IMR-90 (cell line): ENCODE data around the gene CENPN. TPM values are rescaled to one million over a fixed set of nuclear protein-coding genes. Genes with fewer than 3 reads are reported as not detected.

Source experiments
- ATAC-seq: fragments of 200-7000 bp; cut with Tn5 transposase; 2 replicates; pipeline ENCODE4 v1.9.1; 2020; ENCODE audit warnings: low read depth, mild to moderate bottlenecking, moderate library complexity
- BruUV-seq: library from RNA; stranded (reverse); fragments of 400-500 nt; replicated peaks from 2 replicates; lab custom pipeline; 2021; lab: Mats Ljungman, UMichigan
- CTCF ChIA-PET: fragments of 300-600 bp; formaldehyde crosslinking; extraction: SDS; loops from one replicate; lab custom pipeline; 2021; ENCODE audit warnings: antibody characterized with exemption; lab: Yijun Ruan, JAX
- POLR2A ChIA-PET: fragments of 300-600 bp; sonication (Branson Sonifier 250); formaldehyde crosslinking; loops from one replicate; lab custom pipeline; 2022; ENCODE audit warnings: antibody characterized with exemption; ENCODE audit not compliant: unreplicated experiment; lab: Charles Lee
- DNase-seq: peaks from one replicate; pipeline ENCODE4 v3.0.0; 2013
- H2AFZ ChIP-seq: replicated peaks from 2 replicates; pipeline ENCODE3; 2013; ENCODE audit warnings: low read length, mild to moderate bottlenecking; ENCODE audit not compliant: poor library complexity
- H2AK5ac ChIP-seq: 2 replicates; pipeline ENCODE4 v1.6.1; 2013; ENCODE audit warnings: low read depth, low read length, inconsistent platforms
- H2AK9ac ChIP-seq: replicated peaks from 2 replicates; pipeline ENCODE3; 2013; ENCODE audit warnings: mild to moderate bottlenecking, low read depth, low read length, moderate library complexity; ENCODE audit not compliant: poor library complexity
- H2BK120ac ChIP-seq: 2 replicates; pipeline ENCODE4 v1.6.1; 2013; ENCODE audit warnings: low read depth, low read length, inconsistent platforms
- H2BK15ac ChIP-seq: 3 replicates; pipeline ENCODE4 v1.6.1; 2013; ENCODE audit warnings: low read depth, low read length, inconsistent platforms
- H2BK20ac ChIP-seq: 2 replicates; pipeline ENCODE4 v1.6.1; 2013; ENCODE audit warnings: low read depth, mild to moderate bottlenecking, inconsistent platforms, low read length, moderate library complexity
- H2BK5ac ChIP-seq: 2 replicates; pipeline ENCODE4 v1.6.1; 2013; ENCODE audit warnings: mild to moderate bottlenecking, low read depth, low read length, inconsistent platforms; ENCODE audit not compliant: poor library complexity, severe bottlenecking
- H3K14ac ChIP-seq: replicated peaks from 2 replicates; pipeline ENCODE4 v1.6.1; 2013; ENCODE audit warnings: low read depth, low read length, inconsistent platforms
- H3K18ac ChIP-seq: 2 replicates; pipeline ENCODE4 v1.6.1; 2013; ENCODE audit warnings: low read depth, low read length, control low read depth
- H3K23ac ChIP-seq: 2 replicates; pipeline ENCODE4 v1.6.1; 2013; ENCODE audit warnings: low read depth, low read length, inconsistent platforms
- H3K27ac ChIP-seq: 2 replicates; pipeline ENCODE4 v1.5.1; 2013; ENCODE audit warnings: mild to moderate bottlenecking, control low read depth, low read length; ENCODE audit not compliant: insufficient read depth
- H3K27me3 ChIP-seq: 2 replicates; pipeline ENCODE4 v1.6.1; 2013; ENCODE audit warnings: low read length; ENCODE audit not compliant: control insufficient read depth, insufficient read depth
- H3K36me3 ChIP-seq: 2 replicates; pipeline ENCODE4 v1.6.1; 2013; ENCODE audit warnings: low read length, mixed read lengths; ENCODE audit not compliant: control insufficient read depth, insufficient read depth
- H3K4ac ChIP-seq: 2 replicates; pipeline ENCODE4 v1.6.1; 2013; ENCODE audit warnings: low read depth, low read length, inconsistent platforms
- H3K4me1 ChIP-seq: 2 replicates; pipeline ENCODE4 v1.6.1; 2013; ENCODE audit warnings: low read length, mixed read lengths; ENCODE audit not compliant: control insufficient read depth, insufficient read depth
- H3K4me2 ChIP-seq: 2 replicates; pipeline ENCODE4 v1.6.1; 2013; ENCODE audit warnings: low read depth, mild to moderate bottlenecking, control low read depth, low read length, moderate library complexity
- H3K4me3 ChIP-seq: 2 replicates; pipeline ENCODE4 v1.5.1; 2013; ENCODE audit warnings: low read depth, mild to moderate bottlenecking, control low read depth, low read length, moderate library complexity; ENCODE audit not compliant: insufficient read depth
- H3K56ac ChIP-seq: 2 replicates; pipeline ENCODE4 v1.6.1; 2013; ENCODE audit warnings: low read length, inconsistent platforms; ENCODE audit not compliant: insufficient read depth; ENCODE audit errors: extremely low read depth
- H3K79me1 ChIP-seq, 2 experiments: 2 replicates each; pipeline ENCODE4 v1.6.1; 2013; ENCODE audit warnings: low read length in 2 of 2, inconsistent platforms in 1 of 2, low read depth in 1 of 2
- H3K9ac ChIP-seq: 2 replicates; pipeline ENCODE4 v1.6.1; 2013; ENCODE audit warnings: low read depth, low read length, control low read depth
- H3K9me1 ChIP-seq: 2 replicates; pipeline ENCODE4 v1.6.1; 2013; ENCODE audit warnings: low read length, inconsistent platforms; ENCODE audit not compliant: insufficient read depth
- H3K9me3 ChIP-seq: 2 replicates; pipeline ENCODE4 v1.6.1; 2013; ENCODE audit warnings: low read length; ENCODE audit not compliant: control insufficient read depth, insufficient read depth
- H4K20me1 ChIP-seq: 2 replicates; pipeline ENCODE4 v1.6.1; 2013; ENCODE audit warnings: low read length, inconsistent platforms; ENCODE audit not compliant: insufficient read depth
- H4K5ac ChIP-seq: 2 replicates; pipeline ENCODE4 v1.6.1; 2013; ENCODE audit warnings: mild to moderate bottlenecking, low read depth, low read length, control low read depth
- H4K8ac ChIP-seq, 2 experiments: 2 replicates each; pipeline ENCODE4 v1.6.1; 2013; ENCODE audit warnings: low read depth in 2 of 2, low read length in 2 of 2, control low read depth in 1 of 2, inconsistent platforms in 1 of 2
- H4K91ac ChIP-seq: 2 replicates; pipeline ENCODE4 v1.6.1; 2013; ENCODE audit warnings: low read depth, low read length, inconsistent platforms; ENCODE audit not compliant: insufficient read depth
- BHLHE40 ChIP-seq: fragments of 150-350 bp; IDR thresholded peaks from 2 replicates; pipeline ENCODE4 v1.6.1; 2016; ENCODE audit warnings: mild to moderate bottlenecking, low read depth, low read length
- CTCF ChIP-seq: conservative IDR thresholded peaks from 2 replicates; pipeline ENCODE4 v1.5.1; 2012; ENCODE audit warnings: mild to moderate bottlenecking, low read depth, low read length, improper control_type of control experiment
- ELK1 ChIP-seq: fragments of 150-350 bp; IDR thresholded peaks from 2 replicates; pipeline ENCODE4 v1.6.1; 2016; ENCODE audit warnings: low read depth, mild to moderate bottlenecking, low read length, moderate library complexity, borderline replicate concordance
- FOS ChIP-seq: fragments of 150-350 bp; IDR thresholded peaks from 2 replicates; pipeline ENCODE4 v1.6.1; 2016; ENCODE audit warnings: low read depth, low read length
- MAFK ChIP-seq: IDR thresholded peaks from 2 replicates; pipeline ENCODE4 v1.6.1; 2012; ENCODE audit warnings: low read depth, low read length, improper control_type of control experiment
- NFE2L2 ChIP-seq: fragments of 150-350 bp; IDR thresholded peaks from 2 replicates; pipeline ENCODE4 v1.6.1; 2016; ENCODE audit warnings: low read depth, mild to moderate bottlenecking, low read length
- POLR2A ChIP-seq: IDR thresholded peaks from 2 replicates; pipeline ENCODE4 v1.6.1; 2012; ENCODE audit warnings: mild to moderate bottlenecking, low read depth, low read length
- RAD21 ChIP-seq: IDR thresholded peaks from 2 replicates; pipeline ENCODE4 v1.6.1; 2012; ENCODE audit warnings: low read length, improper control_type of control experiment
- RCOR1 ChIP-seq: IDR thresholded peaks from 2 replicates; pipeline ENCODE4 v1.6.1; 2012; ENCODE audit warnings: mild to moderate bottlenecking, low read length, improper control_type of control experiment; ENCODE audit not compliant: insufficient replicate concordance
- WGBS, 2 experiments: methylation state at CpG; one replicate each; pipeline versions ENCODE4 v1.1.5 to v1.1.7; 2013; ENCODE audit warnings: missing lambda C conversion rate in 2 of 2; ENCODE audit not compliant: insufficient read length in 1 of 2; ENCODE audit errors: extremely low coverage in 2 of 2; 5-methylcytosine and 5-hydroxymethylcytosine counted together
- dilution Hi-C: fragments of 300-500 bp; cut with HindIII; formaldehyde crosslinking; loops from one replicate; pipeline ENCODE4 v1.14.3; 2018; ENCODE audit warnings: low sequenced_read_pairs; ENCODE audit not compliant: unreplicated experiment
- in situ Hi-C: fragments of 300-500 bp; cut with MboI; formaldehyde crosslinking; loops from 3 replicates; pipeline ENCODE4 v1.14.3; 2019; ENCODE audit warnings: low sequenced_read_pairs, inconsistent platforms, mixed read lengths
- intact Hi-C: fragments of 100-400 bp; cut with micrococcal nuclease; formaldehyde crosslinking; loops from 2 replicates; pipeline ENCODE4 v1.10.0; 2022
- polyA plus RNA-seq, 3 experiments: library from polyadenylated mRNA; depleted of rRNA; stranded (reverse); fragments of >200 nt; gene quantifications; 2 replicates each; pipeline ENCODE4 v1.2.3, GENCODE V29; 2012; ENCODE audit warnings: low replicate concordance in 1 of 3
- total RNA-seq: library from RNA; depleted of rRNA; stranded (reverse); fragments of >200 nt; gene quantifications from 2 replicates; pipeline ENCODE4 v1.2.3, GENCODE V29; 2012

CENPN gene
- total and polyA plus RNA-seq, 2 of the 4 experiments (the other 2 are of a cell fraction): 20.5 to 22.8 TPM

GRCh38 chr16:81041696-81042095 lies 34.7 kb downstream of the CENPN start:
- H4K20me1 ChIP-seq: peaks cover 7% of the 10 kb centered on the region; the same call in 1 of the 2 replicates
- H3K14ac ChIP-seq: no peak overlapping the region
- no peak overlapping the region for H3K4me3 ChIP-seq
- no peak overlapping the region for H3K18ac ChIP-seq
- no peak overlapping the region for H2BK120ac ChIP-seq
- no TSS peak for BruUV-seq
- H2AFZ ChIP-seq: no peak overlapping the region
- H4K8ac ChIP-seq: no peak overlapping the region
- in situ Hi-C loops (loop anchor here (25.0 kb wide), 1 partner anchor 696 kb away; no protein-coding TSS in a partner anchor), dilution Hi-C loops (no loop called here), intact Hi-C loops (no loop called here)
- H4K91ac ChIP-seq: no peak overlapping the region
- H2BK15ac ChIP-seq: no peak overlapping the region
- H3K4me2 ChIP-seq: no peak overlapping the region
- 92% methylated on average over 2 of the region's 4 CpGs; no CpG with 5 or more reads in 1 of the 2 experiments for WGBS, 2 experiments
- POLR2A ChIA-PET: no interaction called here
- H4K5ac ChIP-seq: no peak overlapping the region
- CTCF ChIA-PET: no interaction called here
- no peak overlapping the region for H3K56ac ChIP-seq
- no peak overlapping the region for H3K9ac ChIP-seq
- H3K4ac ChIP-seq: no peak overlapping the region
- TF ChIP-seq RCOR1 (no peak), BHLHE40 (no peak), FOS (no peak), ELK1 (no peak), RAD21 (no peak), CTCF (no peak), NFE2L2 (no peak), MAFK (no peak), POLR2A (no peak)
- H3K23ac ChIP-seq: no peak overlapping the region
- no peaks in the 10 kb centered on the region for H3K9me3 ChIP-seq
- no peak overlapping the region for H2BK20ac ChIP-seq
- H3K9me1 ChIP-seq: peaks cover 13% of the 10 kb centered on the region; the same call in 1 of the 2 replicates
- H3K27ac ChIP-seq: no peak overlapping the region
- no peak overlapping the region for H2AK5ac ChIP-seq
- H3K79me1 ChIP-seq: peaks cover 31 to 34% of the 10 kb centered on the region in 2 experiments
- ATAC-seq (no peak), DNase-seq (no peak)
- no peak overlapping the region for H2AK9ac ChIP-seq
- no peak overlapping the region for H2BK5ac ChIP-seq
- H3K36me3 ChIP-seq: peaks cover 31% of the 10 kb centered on the region
- H3K27me3 ChIP-seq: no peaks in the 10 kb centered on the region
- H3K4me1 ChIP-seq: peaks cover 2% of the 10 kb centered on the region; the same call in 1 of the 2 replicates
